Islet precursor cell (in vitro differentiated cells): Measurements from ENCODE around the gene NEB.
A peak's percentile ranks its signal among the peaks of the same experiment; 100 is the strongest.

Source experiments
- DNase-seq: peaks from one replicate; pipeline ENCODE4 v3.0.0-alpha.2; 2018

NEB gene

DNA sequence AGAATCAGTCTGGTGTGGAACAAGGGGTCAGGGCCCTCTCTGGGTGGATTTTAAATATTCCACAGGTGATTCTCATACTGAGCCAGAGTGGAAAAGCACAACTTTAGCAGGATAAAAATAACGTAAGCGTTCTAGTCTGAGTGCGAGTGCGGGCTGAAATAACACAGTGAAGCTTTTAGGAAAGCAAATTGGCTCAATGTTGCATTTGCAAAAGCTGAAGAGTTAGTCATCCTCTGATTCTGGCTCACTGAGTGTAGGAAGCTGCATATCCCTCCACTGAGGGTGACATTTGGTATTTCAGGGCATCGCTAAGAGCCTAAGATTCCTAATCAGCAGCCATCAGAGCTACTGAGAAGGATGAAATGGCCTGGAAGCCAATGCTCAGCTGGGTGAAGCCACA, 189.8 kb downstream of the NEB start:
- DNase-seq = no peak

DNA sequence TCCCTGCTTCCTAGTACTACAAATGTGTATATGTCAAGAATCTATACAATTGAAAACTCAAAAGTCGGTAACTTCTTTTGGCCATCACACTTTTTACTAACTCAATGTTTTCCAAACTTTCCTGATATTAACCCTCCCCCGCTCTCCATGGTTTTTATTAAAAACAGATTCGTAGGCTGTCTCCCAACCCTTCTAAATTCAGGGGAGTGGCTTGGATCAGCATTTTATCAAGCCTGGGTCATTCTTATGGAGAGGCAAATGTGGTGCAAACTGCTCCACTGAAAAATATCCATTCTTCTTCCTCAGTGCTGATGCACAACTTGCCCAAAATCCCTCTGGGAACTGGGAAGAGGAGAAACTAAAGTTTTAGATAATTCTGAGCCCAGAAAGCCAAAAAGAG, 190.4 kb downstream of the NEB start:
- no peak for DNase-seq

DNA sequence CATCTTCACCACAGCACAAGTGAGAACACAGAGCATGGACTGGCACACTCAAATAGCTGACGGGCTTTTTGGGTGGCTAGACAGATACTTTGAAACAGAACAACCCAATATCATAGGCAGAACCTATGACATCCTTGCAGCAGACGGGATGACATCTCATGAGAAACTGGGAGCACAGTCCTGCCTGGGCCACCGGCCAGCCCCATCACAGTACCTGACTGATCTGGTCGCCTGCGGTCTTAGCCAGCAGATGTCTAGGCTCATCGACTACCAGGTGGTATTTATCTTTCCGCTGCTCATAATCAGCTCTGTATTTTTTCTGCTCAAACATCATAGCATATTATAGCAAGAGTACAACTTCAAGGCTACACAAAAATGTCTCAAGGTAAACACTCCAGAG, 200.3 kb downstream of the NEB start:
- DNase-seq = no peak

DNA sequence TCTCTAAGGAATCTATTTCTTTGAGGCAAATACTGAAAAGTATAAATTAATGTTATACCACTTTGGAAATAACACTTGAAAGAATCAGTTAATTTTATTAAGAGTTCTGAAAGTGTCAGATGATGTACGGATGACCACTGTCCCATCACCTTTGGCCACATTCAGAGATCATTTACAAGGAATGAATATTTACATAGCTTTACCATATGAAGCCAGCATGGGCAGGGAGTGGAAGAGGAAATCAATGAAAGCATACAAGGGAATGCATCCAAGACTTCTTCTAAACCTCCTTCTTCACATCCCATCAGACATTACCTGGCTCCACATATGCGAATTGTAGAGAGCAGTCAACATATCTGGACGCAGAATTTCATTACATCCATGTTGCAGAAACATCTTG, 201.1 kb downstream of the NEB start:
- no peak for DNase-seq

DNA sequence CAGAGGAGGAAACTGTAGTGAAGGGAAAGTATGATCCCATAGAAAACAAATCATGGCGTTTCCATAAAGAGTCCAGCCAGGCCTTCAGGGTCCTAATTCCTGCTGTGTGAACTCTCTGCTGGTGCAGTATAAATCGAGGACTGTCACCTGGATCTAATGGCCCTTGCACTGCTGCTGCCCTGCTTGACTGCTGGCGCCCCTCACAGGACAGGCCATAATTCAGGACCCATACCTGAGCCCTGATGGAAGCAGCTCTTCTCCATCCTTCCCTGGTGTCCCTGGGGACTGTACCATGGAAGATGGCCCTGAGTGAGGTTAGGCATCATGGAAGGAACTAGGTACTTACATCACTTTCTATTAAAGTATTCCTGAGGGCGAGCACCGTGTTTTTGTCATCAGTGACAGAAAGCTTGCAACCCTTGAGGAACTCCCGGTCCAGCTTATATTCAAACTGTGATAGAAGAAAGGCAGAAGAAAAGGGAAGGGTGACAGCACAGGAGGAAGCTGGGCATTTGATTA, 207.6 kb downstream of the NEB start:
- no peak for DNase-seq

DNA sequence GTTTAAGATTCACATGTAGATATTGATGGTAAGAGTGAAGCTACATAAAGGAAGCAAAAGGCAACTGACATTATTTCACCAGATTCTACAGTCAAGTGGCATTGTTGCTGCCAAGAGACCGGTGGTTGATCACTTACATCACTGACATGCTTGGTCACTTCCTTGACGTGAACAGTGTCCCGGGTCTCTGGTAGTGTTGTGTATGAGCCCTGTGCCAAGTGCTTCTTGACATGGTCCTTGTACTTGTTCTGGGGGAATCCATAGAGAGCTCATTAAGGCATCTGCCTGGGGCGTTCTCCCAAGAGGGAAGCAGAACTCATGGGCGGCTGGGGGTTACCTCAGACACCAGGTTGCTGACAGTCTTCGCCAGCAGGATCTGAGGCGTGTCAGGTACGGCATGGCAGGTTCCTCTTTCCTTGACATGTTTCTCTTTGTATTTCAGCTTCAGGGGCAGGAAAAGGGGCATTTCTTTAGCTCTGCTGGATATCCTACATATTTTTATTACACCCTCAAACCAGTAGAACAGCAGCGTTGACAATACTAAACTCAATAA, 208.4 kb downstream of the NEB start:
- no peak for DNase-seq

DNA sequence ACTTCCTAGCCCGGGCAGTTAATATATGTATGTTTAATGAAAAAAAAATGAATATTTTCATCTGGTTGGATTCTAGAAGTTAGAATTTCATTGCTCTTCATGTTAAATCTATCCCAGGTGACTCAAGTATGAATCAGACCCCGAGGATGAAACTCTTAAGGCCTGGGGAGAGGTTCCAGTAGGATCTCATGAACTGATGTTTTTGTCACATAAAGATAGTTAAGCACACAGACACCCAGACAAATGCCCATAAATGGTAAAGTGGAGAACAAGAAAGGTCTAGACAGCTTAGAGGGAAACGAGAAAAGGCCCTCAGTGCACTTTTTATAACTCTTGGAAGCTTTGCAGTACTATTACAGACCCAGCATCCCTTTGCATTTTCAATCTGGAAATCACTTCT, 210.4 kb downstream of the NEB start:
- DNase-seq = no peak

DNA sequence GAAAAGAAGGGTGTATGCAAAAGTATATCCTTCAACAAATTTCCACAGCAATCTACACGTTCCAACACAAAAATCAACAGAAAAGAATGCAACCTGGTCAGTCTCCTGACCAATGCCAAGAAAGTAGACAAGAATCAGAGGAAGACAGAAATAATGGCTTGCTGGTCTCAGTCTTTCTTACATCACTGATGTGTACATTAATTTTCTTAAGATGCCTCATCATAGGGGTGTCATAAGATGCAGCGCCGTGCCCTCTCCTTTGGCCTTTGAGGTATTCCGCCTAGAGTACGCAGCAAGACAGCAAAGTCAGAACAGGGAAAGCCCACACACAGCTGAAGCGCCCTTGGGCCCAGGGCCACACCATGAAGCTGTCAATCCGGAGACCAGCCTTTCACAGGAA, 211.7 kb downstream of the NEB start:
- DNase-seq = no peak

DNA sequence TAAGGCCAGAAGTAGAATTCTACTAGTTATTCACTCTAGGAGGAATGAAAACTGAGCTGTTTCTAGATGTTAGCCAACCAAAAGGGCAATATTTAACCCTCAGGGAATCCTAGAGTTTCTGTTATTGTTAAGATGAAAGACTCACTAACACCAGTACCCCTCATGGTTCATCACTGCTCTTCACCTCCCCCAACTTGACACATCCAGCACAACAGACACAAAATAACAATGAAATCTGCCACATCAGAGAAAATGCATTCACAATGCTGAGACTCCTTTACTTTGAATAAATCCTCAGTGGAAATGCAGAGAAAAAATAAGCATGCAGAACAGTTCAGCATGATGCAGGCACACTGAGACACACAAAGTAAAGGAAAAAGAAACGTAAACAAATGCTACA, 213.3 kb downstream of the NEB start:
- no peak for DNase-seq

DNA sequence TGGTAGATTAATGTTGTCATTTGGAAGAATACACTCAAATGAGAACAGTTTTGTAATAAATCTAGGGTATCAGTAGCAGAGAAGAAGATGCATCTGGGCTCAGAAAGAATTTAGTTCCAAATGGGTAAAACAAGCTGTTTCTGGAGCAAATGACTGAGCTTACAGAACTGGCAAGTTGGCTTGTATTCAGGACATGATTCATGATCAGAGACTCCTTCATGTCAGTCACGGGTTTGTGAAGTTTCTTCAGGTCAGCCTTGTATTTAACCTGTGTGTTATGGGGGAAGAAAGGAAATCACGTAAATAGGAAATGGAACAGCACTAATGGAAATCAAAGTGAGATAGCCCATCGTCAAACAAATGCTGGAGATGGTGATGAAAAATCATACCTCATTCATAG, 215.5 kb downstream of the NEB start:
- no peak for DNase-seq

DNA sequence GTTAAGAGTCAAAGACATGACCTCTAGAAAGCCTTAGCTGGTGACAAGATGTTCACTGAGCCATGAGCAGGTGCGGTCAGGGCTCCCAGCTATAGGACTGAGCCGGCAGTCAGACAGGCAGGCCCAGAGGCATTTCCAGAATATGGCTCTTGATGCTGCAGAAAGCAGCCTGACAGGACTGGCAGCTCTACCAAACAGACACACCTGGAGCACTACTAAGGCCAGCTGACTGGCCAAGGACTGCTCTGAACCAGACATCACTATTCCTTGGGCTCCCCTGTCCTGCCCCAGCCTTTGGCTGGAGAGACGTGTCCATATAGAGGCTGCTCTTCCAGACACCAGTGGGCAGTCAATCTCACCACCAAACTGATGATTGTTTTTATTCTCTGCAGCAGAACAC, 225.8 kb downstream of the NEB start:
- peak; percentile 73 for DNase-seq

DNA sequence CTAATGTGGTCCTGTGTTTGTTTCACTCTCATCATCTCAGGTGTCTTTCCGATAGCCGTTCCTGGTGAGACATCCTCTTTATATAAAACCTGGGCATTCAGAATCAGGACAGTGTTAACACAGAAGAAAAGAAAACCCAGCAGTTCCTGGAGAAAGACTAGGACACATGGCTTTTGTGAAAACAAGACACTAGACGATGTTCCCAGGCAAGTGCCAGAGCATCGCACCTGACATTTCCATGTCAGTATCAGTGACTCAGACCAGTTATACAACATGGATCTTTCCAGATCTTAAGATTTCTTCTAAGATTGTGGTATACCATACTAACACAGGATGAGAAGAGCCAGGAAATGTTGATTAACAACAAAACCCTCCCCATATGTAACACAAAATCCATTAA, 228.1 kb downstream of the NEB start:
- no peak for DNase-seq

DNA sequence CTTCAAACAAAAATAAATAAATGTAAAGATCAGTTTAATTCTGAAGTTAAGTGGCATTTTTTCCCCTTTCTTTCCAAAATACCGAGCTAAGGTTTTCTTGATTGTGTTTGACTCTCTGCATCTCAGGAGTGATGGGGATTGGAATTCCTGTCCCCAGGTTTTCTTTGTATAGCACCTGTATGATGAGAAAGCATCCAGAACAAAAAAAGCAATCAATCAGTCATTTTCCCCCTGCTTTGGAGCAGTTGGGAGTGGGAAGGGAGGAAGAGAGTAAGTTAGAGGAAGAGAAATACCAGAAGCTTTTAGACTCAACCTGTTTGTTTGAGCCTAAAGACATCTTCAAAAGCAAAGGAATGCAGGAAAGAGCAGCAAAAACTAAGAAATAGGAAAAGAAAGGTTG, 236.1 kb downstream of the NEB start:
- DNase-seq = no peak

DNA sequence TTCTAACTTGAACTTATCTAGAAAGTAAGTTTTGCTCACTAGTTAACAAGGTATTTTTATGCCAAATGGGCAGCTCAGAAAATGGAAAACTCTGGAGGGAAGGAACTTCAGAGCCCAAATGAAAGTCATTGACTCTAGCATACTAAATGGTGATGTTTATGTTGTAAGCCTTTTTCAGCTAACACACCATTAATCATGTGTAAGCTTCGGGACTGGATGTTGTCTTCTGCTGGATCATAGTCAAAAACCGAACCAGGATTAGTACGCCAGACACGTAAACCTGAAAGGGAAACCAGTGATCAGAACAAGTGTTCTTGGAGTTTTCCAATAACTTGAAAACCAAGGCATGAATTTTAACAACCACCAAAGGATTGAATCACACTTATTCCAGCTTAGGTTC, 242.8 kb downstream of the NEB start:
- DNase-seq = no peak

DNA sequence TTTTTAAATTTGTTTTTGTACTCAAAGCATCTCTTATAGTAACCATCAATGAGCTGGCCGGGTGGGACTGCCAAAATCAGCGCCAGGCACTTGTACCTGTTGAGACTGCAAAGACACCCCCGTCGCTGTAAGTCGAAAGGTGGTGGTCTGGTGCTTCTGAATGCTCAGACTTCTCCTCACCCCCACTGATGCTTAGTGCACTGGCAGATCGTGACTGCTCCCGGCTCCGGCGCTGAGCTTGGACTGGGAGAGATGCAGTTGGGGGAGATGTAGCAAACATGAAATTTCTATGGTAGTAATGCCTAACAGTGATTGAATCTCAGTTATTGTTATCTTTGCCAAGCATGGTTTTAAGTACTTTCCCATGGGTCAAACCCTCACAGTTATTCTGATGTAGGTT, 244.0 kb downstream of the NEB start:
- DNase-seq = no peak

DNA sequence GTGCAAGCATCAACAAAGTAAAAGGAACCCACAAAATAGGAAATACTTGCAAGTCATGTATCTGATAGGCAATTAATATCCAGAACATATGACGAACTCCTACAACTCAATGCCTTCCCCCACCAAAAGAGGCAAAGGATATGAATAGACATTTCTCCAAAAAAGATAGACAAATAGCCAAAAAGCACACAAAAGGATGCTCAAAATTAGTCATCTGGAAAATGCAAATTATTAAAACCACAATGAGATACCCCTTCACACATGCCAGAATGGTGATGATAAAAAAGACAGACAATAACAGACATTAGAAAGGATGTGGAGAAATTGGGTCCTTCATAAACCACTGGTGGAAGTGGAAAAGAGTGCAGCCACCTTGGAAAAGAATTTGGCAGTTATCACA, 248.2 kb downstream of the NEB start:
- no peak for DNase-seq

DNA sequence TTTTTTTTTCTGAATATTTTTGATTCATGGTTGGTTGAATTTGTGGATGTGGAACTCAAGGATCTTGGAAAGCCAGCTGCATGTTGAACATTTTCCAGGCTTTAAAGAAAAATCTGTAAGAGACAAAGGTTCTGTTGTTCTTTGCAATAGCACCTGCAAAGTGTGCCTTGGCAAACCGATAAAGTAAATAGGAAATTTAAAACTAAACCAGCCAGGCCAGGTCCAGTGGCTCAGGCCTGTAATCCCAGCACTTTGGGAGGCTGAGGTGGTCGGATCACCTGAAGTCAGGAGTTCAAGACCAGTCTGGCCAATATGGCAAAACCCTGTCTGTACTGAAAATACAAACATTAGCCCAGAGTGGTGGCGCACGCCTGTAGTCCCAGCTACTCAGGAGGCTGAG, 250.2 kb downstream of the NEB start:
- DNase-seq = no peak

DNA sequence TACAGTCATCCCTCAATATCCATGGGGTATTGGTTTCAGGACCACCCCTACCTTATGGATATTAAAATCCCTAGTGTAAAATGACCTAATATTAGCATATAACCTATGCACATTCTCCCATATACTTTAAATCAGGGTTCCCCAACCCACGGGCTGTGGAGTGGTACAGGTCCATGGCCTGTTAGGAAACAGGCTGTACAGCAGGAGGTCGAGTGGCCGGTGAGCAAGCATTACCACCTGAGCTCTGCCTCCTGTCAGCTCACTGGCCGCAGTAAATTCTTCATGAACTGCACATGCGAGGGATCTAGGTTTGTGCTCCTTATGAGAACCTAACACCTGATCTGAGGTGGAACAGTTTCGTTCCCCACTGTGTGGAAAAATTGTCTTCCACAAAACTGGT, 250.7 kb downstream of the NEB start:
- no peak for DNase-seq

DNA sequence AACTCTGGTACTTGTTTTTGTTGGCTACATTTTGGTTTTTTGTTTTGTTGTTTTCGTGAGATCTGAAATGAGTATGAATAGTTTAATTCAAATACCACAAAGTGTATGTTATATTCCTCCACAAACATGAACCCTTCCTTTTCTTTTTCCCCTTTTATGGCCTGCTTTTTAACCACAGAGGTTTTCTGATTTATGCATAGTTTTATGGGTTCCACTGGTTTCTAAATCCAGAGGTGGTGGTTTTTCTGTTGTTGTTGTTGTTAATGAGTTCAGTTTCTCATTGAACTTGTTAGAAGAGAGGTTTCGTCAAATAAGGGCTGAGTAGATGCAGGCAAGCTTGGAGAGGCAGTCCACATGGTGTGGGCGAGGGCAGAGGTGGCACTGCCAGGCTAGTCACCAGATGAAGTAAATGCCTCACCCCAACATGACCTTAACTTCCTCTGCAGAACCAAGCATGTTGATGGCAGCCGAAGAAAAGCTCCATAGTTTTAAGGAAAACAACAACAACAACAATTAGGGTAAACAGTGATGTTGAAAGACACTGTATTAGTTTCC, 252.0 kb downstream of the NEB start:
- DNase-seq = no peak

DNA sequence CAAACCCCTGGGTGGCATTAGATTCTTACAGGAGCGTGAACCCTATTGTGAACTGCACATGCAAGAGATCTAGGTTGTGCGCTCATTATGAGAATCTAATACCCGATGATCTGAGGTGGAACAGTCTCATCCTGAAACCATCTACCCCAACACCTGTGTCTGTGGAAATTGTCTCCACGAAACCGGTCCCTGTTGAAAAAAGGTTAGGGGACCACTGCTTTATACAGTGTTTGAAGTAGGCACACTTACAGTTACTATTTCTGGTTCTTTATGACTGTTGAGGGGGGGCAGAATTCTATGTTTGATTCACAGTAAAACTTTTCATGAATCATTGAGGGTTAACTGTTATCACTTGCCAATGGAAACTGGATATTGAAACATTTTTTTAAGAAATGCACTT, 252.5 kb downstream of the NEB start:
- DNase-seq = no peak

DNA sequence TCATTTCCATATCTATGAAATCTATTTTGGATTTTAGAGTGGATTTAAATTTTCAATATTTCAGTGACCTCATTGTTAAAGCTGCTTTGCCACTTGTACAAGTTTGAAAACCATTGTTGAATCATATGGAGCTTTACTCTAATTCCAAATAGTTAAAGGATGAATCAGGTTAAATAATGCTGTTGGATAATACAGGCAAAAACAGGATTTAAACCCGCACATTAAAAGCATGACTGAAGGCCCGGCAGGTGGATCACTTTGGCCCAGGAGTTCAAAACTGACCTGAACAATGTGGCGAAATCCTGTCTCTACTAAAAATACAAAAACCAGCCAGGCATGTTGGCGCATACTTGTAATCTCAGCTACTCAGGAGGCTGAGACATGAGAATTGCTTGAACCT, 256.3 kb downstream of the NEB start:
- DNase-seq = no peak

DNA sequence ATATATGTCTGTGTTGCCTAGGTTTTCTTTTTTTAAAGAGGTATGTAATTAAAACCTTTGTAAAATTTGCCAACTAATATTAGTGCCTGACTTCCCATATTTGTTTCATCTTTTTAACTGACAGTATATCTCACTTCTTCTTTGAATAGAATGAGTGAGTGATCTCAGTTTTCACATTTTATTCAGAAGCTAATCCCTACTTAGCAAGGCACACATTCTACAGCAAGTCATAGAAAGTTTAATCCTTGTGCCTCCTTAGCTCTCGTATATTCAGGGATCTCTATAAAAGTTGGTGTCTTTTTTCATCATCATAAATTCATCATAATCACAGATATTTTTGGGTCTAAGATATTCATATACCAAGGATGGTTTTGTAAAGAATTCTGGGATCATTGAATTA, 258.0 kb downstream of the NEB start:
- no peak for DNase-seq

DNA sequence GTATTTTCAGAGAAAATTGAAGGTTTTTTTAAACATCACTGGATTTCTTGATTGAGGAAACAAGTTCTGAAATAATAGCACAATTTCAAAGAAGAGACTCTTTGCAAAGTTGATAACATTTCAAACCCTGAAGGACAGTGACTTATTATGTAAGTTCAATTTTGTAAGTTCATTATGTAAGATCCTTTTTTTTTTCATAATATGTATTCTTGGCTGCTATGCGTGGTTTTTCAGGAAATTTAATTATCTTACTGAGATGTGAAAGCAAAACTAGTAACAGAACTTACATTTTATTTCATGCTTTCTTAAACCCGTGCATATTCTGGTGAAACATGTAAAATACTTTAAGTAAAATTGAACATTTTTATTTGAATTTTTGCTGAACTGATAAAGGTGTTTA, 259.2 kb downstream of the NEB start:
- no peak for DNase-seq

DNA sequence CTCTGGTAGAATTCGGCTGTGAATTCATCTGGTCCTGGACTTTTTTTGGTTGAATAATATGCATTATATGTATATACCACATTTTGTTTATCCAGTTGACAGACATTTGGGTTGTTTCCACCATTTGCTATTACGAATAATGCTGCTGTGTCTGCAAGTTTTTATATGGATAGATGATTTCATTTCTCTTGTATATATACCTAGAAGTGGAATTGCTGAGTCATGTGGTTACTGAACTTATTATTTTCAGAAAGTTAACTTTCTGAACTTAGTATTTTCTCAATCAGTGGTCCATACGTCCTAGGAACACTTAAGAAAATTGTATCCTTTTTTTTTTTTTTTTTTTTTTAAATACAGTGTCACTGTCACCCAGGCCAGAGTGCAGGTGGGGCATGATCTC, 261.3 kb downstream of the NEB start:
- DNase-seq = no peak

DNA sequence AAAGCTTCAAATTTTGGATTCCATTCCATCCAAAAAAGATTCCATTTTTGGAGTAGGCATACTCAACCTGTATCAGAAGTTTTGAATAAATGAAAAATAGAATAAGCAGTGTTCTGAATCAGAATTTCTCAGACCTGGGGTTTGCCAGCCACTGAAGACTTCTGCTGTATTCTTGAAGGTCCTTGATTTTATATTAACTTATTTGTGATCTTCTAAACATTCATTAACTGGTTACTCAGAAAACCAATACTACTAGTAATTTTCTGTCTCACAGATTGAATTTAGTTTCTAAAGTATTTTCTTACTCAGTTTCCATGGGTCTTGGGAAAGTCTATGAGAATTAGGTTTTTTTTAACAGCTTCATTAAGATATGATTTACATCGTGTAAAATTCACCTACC, 263.7 kb downstream of the NEB start:
- no peak for DNase-seq

DNA sequence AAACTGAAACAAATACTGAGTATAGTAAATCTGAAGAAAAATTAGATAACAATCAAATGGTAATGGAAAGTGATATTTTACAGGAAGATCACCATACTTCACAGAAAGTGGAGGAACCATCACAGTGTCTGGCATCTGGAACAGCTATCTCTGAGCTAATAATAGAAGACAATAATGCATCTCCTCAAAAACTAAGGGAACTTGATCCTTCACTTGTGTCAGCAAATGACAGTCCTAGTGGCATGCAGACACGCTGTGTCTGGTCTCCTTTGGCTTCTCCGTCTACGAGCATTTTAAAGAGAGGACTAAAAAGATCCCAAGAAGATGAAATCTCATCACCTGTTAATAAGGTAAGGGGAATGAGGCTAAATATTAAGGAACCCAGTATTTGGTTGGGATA, 268.5 kb downstream of the NEB start:
- no peak for DNase-seq
